ENCODE data around the gene C17orf78.
"Not testable (repeated sequence)": the region's sequence is repeated elsewhere in the genome, so short reads cannot be mapped to it uniquely, and the experiment has no call there.

Gene C17orf78

DNA sequence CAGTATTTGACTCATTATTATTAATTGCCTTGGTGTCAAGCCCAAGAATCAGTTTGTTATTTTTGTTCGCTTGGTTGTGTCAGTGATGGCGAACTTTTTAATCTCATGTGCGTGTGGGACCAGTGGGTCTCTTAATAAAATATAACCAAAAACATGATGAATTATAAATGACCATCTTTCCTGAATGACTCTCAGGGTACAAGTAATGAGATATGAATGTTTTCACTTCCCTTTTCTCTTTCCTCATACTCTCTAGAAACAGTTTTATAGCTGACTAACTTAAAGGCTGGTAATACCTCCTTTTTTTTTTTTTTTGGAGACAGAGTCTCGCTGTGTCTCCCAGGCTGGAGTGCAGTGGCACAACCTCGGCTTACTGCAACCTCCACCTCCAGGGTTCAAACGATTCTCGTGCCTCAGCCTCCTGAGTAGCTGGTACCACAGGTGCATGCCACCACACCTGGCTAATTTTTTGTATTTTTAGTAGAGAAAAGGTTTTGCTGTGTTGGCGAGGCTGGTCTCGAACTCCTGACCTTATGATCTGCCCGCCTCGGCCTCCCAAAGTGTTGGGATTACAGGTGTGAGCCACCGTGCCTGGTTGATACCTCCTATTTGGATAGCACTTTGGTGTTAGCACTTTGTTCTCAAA lies 65.7 kb downstream of the C17orf78 start:
- not testable (repeated sequence) for DNase-seq

Data from stimulated activated CD8-positive, alpha-beta memory T cell treated with anti-CD3 and anti-CD28 coated beads, Interleukin-4, amount 100 ng/mL, for 48 hours (primary cell).